ENCODE data around the gene CCDC137.

Gene CCDC137

DNA sequence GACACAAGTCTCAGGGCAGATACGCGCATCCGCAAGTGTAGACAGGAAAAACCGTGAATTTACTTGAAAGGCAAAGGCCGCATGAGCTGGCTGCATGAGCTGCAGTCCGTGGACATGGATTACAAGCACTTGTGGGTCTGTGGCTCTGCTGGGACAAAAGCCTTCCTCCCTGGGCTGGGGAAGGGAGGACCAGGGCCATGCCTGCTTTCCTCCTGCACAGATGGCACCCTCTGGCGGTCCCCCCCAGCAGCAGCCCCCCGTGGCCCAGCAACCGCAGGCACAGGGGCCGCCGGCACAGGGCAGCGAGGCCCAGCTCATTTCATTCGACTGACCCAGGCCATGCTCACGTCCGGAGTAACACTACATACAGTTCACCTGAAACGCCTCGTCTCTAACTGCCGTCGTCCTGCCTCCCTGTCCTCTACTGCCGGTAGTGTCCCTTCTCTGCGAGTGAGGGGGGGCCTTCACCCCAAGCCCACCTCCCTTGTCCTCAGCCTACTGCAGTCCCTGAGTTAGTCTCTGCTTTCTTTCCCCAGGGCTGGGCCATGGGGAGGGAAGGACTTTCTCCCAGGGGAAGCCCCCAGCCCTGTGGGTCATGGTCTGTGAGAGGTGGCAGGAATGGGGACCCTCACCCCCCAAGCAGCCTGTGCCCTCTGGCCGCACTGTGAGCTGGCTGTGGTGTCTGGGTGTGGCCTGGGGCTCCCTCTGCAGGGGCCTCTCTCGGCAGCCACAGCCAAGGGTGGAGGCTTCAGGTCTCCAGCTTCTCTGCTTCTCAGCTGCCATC is 34.9 kb downstream of the CCDC137 start:
- DNase-seq (ENCODE audit: low read depth, low spot score) = no peak

DNA sequence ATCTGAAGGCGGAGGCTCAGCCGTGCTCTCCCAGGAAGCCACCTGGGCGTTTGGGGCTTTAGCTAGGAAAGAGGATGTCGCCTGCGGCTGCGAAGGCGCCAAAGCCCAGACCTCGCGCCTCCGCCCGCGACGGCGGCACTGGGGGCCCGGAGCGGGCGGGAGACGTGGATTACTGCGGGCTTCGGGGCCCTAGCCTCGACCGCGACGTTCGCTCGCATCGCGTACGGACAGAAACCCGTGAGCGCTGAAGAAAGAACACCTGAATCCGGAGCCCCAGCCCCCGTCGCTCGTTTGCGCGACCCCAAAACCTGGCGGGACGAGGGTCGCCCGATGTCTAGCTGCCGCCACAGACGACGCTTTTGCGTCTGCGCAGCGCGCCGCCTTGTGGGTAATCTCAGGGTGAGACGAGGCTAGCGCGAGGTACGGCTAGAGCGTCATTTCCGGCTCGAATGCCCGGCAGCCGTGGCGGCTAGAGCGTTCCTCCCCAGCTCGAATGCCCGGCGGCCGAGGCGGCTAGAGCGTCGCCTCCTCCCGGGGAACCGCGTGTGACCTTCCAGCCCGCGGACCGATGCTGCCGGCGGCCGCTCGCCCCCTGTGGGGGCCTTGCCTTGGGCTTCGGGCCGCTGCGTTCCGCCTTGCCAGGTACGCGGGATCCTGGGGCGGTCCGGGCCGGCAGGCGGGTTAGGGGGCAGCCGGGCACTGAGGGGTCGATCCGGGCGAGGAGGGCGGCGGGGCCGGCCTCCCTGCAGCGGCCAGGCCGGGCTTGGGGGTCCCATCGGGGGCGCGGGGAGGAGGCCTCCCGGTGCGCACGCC is 36.6 kb downstream of the CCDC137 start, which contains the start of gene MRPL12:
Gene MRPL12, plus strand, starts transcription at position 434 of the 813 bp plus-strand sequence. Its CDS starts 135 bp downstream, at position 569.
- peak; percentile 87 for DNase-seq (ENCODE audit: low read depth, low spot score)

DNA sequence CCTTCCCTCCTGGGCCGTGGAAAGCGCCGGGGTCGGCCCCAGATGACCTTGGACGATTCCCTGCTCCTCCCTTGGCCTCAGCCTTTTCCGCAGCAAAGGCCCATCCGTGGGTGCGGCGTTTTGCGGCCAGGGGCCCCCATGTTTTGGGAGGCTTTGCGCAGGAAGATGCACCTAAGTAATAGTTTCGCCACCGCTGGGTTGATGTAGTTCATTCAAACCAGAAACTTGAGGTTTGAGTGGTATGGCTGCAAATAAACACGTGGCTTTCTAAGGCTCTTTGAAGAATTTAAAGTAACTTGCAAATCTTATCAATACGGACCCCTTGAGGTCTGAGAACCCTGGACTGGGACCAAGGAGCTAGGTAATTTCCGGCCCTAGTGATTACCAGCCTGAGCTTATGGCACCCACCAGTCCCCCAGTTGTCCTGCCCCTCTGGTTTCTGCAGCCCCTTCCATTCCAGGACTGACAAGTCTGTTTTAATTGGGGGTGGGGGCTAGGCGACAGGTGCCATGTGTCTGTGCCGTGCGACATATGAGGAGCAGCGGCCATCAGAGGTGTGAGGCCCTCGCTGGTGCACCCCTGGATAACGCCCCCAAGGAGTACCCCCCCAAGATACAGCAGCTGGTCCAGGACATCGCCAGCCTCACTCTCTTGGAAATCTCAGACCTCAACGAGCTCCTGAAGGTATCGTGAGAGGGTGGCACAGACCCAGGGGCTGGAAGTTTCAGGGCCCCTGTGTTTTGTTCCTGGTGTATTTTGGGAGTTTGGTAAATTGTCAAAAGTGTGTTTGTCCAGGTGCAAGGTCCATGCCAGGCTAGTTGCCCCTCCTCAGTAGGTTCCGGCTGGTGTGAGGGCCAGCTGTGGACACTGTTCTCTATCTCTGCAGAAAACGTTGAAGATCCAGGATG is 37.5 kb downstream of the CCDC137 start:
- DNase-seq (ENCODE audit: low read depth, low spot score) = no peak

DNA sequence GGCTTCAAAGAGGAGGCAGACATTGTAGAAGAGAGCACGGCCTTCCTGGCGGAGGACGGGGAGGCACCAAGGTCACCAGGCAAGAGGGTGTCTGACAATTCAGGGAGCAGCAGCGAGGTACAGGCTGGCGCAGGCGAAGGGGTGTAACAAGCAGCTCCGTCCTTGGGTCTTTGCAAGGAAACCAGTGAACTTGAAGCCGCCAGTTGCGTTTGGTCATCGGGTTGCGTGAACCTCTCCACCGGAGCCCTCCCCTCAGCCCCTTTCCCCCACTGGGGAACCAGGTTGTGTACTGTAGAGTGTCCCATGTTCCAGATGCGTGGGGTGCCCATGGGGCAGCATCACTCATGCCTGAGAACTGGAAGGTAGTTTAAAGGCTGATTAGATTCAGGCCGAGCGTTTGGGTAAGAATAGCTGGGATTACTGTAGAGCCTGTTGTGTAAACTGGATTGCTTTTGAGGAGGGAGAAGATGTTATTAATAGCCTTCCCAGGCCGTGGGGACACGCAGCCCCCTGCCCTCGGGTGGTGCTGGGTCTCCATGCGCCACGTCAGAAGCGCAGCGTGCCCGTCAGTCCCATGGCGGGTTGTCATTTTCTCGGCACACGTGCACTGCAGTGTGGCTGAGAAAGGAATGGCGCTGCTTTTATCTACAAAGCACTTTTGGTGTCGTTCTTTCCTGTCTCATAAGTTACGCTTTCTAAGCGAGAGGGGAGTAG is 39.1 kb downstream of the CCDC137 start:
- DNase-seq (ENCODE audit: low read depth, low spot score) = no peak

DNA sequence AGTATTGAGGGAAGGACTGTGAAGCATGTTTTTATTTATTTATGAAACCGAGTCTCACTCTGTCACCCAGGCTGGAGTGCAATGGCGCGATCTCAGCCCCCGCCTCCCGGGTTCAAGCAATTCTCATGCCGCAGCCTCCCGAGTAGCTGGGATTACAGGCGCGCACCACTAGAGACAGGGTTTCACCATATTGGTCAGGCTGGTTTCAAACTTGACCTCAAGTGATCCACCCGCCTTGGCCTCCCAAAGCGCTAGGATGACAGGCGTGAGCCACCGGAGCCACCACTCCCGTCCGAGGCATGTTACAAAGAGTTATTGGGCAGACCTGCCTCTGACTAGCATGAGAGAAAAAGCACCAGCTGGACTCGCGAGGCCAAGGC is 39.7 kb downstream of the CCDC137 start:
- DNase-seq (ENCODE audit: low read depth, low spot score) = no peak

DNA sequence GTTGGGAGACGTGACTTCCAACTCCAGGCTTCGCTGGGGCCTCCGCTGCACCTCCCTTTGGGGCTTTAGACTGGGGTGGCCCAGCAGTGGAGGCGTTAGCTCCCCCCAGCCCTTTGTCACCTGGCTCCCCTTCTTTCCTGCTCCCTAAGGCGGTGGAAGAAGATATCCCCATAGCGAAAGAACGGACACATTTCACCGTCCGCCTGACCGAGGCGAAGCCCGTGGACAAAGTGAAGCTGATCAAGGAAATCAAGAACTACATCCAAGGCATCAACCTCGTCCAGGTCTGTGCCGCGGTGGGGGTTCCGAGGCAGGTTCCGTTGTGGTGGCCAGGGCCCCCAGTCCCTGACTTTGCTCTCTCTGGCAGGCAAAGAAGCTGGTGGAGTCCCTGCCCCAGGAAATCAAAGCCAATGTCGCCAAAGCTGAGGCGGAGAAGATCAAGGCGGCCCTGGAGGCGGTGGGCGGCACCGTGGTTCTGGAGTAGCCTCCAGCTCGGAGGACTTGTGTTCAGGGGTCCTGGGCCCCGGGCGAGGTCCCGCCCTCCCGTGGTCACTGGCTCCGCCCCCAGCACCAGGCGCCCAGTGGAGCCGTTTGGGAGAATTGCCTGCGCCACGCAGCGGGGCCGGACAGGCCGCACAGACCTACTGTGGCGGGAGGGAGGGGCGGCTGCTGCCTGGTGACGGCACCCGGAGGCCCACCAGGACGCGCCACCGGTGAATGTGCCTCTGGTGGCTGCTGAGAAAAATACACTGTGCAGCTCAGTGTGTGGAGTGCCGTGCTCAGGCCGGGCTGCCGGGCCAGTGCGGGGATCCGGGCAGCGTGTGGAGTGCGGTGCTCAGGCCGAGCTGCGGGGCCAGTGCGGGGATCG is 40.5 kb downstream of the CCDC137 start:
- no peak for DNase-seq (ENCODE audit: low read depth, low spot score)

DNA sequence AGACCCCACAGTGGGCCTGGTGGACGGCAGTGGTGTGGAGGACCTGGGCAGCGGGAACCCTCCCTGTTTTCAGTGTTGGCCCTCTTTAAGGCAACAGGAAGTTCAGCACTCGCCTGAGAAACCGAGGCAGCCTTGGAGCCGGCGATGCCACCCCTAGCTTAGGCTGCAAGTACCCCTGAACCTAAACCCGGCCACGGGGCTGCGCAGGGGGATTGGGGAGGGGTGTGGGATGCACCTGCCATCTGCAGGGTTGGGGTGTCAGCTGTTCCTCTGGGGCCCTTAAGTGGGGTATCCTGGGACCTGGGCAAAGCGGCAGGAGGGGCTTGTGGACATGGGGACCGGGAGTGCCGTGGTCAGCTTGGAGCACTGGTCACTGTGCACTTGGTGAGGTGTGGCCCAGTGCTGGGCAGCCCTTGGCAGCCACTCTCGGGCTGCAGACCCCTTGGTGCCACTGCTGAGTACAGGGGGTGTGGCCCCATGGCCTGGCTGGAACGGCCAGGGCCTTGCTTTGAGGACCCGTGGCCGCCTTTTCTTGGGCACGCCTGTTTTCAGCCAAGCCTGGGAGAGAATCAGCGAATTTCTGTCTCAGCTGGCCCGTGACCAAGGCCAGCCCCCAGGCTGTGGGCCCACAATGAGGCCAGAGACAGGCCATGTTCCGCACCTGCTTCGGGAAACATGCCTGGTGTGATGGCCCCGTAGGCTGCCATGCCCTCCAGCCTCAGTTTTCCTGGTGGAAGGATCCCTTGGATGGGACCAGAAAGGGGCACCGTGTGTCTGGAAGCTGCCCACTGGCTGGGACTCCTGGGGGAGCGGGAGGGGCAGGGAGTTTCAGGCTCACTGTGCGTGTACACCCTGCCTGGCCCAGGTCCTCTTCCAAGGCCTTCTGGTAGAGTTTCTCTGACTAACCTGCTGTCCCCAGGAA is 41.4 kb downstream of the CCDC137 start:
- DNase-seq (ENCODE audit: low read depth, low spot score) = no peak

DNA sequence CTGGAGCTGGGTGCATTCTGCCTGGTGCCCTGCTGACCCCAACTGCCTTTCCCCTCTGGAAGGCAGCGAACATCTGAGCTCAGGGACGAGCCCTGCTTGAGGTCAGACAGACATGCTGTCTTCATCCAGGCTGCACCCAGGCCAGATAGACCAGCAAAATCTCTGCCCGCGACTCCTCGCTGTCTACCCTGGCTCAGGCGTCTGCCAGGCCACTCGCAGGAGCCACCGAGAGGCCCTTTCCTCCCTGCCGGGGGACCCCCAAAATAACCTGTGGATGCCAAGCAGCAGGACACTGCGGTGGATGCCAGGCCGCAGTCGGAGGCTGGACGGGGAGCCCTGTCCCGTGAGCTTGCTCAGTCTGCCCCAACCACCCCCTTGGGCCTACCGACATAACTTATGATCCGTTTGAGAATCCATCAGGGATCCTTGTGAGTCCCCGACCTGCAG is 42.2 kb downstream of the CCDC137 start:
- no peak for DNase-seq (ENCODE audit: low read depth, low spot score)

DNA sequence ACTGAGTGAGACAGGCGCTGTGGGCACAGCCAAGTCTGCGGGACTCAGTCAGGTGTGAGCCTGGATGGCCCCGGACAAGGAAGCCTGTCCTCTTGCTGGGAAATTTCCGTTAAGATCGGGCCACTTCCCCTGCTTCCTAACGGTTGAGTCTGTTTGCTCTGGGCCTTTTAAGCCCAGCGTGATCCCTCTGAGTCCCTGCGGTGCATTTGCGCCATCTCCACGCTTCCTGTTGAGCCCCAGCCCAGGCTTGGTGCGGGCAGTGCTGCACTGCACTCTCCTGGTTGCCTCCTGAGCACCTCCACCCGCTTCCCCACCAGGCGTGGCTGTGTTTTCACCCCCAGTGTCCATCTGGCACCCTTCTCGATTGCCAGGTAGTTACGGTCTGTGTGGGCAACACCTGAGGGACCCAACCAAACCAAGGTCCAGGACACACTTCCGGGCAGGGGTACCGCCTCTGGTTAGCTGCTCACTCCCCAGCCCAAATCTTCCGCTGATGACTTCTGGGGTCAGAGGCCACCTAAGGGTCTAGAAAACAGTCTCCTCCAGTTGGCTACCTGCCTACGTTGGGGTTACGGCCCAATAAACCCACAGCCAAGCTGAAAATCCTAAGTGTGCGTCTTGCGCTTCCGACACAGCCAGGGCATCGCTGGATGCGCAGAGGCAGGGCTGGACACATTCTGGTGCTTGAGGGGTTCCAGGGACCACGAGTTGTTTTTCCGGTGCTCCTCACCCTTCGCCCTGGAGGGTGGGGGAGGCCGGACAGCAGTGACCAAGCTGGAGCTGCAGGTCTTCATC is 44.2 kb downstream of the CCDC137 start:
- DNase-seq (ENCODE audit: low read depth, low spot score) = no peak

DNA sequence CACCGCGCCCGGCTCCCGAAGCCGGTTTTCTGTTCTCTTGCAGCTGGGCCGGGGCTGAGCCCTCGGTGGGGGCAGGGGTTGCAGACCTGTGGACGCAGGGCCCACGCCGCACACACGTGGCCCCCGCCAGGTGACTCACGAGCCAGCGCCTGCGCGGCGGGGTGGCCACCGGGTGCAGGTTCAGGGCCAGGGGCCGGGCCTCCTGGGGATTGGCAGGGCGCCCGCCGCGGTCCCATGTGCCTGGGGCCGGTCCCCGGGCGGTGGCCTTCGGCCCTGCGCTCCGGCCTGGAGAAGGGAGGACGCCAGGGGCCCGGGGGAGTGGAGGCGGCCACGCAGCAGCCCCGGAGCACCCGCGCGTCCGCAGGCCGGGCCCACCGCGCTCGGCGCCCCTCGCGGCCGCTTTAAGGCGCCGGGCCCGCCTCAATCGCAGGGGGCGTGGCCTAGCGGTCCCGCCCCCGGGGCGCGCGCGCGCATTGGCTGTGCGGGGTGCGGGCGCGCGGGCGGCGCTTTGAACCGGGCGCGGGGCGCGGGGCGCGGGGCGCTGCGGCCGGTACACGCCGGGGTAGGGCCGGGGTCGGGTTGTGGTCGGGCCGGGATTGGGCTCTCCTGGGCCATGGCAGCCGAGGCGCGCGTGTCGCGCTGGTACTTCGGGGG is 45.4 kb downstream of the CCDC137 start, which contains the start of gene SLC25A10:
Gene SLC25A10, plus strand, starts transcription at position 471 of the 654 bp plus-strand sequence. Its CDS starts 143 bp downstream, at position 614.
- no peak for DNase-seq (ENCODE audit: low read depth, low spot score)

DNA sequence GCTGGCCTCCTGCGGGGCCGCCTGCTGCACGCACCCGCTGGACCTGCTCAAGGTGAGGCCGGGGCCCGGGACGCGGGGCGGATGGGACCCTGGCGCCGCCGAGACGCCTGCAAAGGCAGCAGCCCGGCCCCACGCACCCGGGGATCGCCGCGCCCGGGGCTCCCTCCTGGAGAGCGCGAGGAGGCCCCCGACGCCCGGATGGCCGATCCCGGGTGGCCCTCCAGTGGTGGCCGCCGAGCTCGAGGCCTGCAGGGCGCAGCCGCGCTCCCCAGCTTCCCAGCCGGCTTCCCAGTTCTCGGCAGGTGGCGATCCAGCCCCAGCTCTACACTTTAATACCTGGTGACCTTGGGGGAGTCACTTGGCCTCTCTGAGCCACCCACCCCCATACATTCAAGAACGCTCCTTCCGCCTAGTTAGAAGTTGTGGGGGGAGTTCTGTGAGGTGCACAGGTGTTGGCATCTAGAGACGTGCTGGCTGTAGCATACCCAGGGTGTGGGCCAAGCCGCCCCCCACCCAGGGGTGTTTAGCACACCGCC is 46.0 kb downstream of the CCDC137 start:
- no peak for DNase-seq (ENCODE audit: low read depth, low spot score)

DNA sequence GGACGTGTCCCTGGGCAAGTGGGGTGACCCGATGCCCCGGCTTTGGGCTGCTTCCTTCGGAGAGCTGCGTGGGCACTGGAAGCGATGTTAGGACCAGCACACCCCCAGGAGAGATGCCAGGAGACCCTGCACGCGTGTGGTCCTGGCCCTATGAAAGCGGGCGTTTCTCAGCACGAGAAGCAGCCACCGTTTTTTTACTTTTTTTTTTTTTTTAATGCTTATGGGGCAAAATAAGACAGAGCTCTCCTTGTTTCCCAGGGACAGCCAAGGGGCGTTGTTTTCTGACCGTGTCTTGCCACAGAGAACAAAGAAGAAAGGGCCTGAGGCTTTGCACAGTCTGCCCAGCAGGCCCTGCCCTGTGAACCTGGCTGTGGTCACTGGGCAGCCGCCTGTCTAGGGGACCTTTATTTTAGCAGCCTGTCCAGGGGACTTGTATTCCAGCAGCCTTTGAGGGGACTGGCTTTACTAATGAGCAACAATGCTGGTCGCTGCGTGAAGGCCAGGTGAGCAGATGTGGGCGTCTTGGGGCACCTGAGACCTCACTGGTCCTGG is 46.5 kb downstream of the CCDC137 start:
- no peak for DNase-seq (ENCODE audit: low read depth, low spot score)

DNA sequence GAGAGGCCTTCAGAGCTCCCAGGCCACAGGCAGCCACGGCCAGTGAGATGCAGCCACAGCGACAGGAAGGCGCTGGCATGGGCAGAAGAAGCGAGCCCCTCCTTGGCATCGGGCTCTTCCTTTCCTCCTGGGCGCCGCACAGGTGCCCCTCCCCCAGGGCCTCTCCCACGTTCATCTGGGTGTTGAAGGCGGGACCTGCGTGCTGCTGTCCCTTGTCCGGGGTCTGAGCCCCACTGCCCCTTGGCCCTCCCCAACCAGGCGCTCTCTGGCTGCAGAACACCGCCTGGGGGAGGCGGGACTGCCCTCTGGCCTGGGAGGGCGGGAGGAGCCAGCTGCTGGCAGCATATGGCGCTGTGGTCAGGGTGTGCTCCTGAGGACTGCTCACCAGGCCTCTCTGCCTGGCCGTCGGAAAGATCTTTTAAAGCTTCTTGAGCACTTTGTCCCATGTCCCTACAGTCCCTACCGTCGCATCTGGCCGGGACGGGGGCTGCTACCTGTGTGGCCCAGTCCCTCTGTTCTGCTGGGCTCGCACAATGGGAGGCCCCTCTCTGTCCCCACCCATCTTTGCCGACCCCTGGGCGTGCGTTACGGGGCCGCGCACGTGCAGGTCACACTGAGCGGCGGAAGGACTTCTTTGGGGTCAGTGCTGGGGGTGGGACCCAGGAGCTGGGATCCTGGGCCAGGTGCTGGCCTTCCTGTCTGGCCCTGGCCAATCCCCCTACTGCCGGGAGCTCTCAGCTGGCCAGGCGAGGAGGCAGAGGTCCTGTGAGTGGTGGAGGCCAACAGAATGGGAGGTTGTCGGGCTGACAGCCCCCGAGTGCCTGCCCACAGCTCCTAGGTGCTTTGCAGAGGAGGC is 47.2 kb downstream of the CCDC137 start:
- no peak for DNase-seq (ENCODE audit: low read depth, low spot score)

DNA sequence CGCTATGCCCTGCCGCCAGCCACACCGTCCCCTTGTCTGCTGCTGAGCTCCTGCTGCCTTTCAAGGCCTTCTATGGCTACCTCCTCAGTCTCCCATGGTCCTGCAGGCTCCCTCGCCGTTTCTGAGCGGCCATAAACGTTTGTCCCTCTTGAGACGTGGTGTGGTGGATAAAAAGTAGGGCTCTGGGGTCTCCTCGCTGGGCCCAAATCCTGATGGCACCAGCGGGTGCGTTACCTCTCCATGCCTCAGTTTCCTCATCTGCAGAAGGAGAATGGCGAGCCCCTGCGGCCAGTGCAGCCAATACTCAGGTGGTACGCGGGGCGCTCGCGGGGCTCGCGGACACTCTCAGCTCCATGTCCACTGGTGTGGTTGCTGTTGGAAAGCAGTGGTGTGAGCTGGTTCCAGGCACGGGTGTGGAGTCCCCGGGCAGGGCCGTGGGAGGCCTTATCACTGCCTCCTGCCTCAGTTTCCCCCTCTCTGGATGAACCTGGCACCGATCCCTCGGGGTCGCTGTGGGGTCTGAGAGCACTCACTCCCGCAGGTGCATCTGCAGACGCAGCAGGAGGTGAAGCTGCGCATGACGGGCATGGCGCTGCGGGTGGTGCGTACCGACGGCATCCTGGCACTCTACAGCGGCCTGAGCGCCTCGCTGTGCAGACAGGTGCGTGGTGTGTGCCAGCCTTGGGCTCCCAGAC is 48.0 kb downstream of the CCDC137 start:
- DNase-seq (ENCODE audit: low read depth, low spot score) = no peak

DNA sequence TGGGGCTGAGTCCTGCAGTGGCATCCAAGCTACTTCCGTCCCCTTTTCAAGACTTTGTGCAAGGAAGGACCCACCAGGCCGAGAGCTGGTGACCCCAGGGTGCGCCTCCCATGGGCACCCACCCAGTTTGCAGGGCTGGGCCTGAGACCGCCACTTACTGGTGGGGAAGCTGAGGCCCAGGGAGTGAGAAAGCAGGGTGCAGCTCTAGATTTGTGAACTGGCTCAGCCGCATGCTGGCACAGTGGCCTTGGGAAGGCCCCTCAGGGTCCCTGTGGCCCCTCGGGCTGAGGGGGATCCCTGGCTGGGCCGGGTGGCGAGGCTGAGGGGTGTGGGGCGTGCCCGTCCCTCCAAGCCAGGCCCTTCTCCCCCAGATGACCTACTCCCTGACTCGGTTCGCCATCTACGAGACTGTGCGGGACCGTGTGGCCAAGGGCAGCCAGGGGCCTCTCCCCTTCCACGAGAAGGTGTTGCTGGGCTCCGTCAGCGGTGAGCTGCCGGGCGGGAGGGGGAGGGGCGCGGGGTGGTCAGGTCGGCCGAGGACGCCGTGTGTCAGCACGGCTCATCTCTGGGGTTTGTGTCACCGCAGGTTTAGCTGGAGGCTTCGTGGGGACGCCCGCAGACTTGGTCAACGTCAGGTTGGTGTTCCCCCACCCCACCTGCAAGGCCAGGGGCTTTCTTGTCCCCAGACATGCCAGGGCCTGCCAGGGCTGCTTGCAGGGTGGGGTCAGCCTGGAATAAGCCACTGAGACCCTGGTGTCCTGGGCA is 48.8 kb downstream of the CCDC137 start:
- DNase-seq (ENCODE audit: low read depth, low spot score) = no peak
